Uterus (tissue), 4 donors: ENCODE measurements around the gene NT5C1A. TPM values are rescaled to one million over a fixed set of nuclear protein-coding genes. Genes with fewer than 3 reads are reported as not detected.

ENCODE experiments used
- DNase-seq, 2 donors: peaks; one replicate each; pipeline ENCODE4 v3.0.0-alpha.2; 2019 to 2020
- H3K27ac ChIP-seq, 2 donors: fragments of 200-600 bp; sonication (generic); 1 replicate in 1 of 2; 2 replicates in 1 of 2; pipeline ENCODE4 v1.5.1; 2016 to 2018
- H3K27me3 ChIP-seq, 2 donors: fragments of 200-600 bp; sonication (generic); one replicate each; pipeline ENCODE4 v1.5.1; 2018 to 2019; ENCODE audit warnings: control low read depth in 1 of 2
- H3K36me3 ChIP-seq, 2 donors: fragments of 200-600 bp; sonication (generic); one replicate each; pipeline ENCODE4 v1.5.1; 2019; ENCODE audit warnings: control low read depth in 1 of 2
- H3K4me1 ChIP-seq, 2 donors: fragments of 200-600 bp; sonication (generic); one replicate each; pipeline ENCODE4 v1.5.1; 2018 to 2019; ENCODE audit warnings: control low read depth in 1 of 2
- H3K4me3 ChIP-seq, 2 donors: fragments of 200-600 bp; sonication (generic); 1 replicate in 1 of 2; 2 replicates in 1 of 2; pipeline ENCODE4 v1.5.1; 2018 to 2019; ENCODE audit warnings: mild to moderate bottlenecking in 1 of 2
- H3K9me3 ChIP-seq, 2 donors: fragments of 200-600 bp; sonication (generic); one replicate each; pipeline ENCODE4 v1.5.1; 2019; ENCODE audit warnings: control low read depth in 1 of 2
- POLR2A ChIP-seq, 2 donors: fragments of 450-650 bp; IDR thresholded peaks; one replicate each; pipeline ENCODE4 v1.6.1; 2016; ENCODE audit warnings: antibody characterized with exemption in 2 of 2, mild to moderate bottlenecking in 1 of 2, moderate library complexity in 1 of 2
- intact Hi-C: fragments of 100-400 bp; cut with DNase I; formaldehyde crosslinking; loops from one replicate; pipeline ENCODE4 v1.15.1; 2023; ENCODE audit warnings: low total_unique reads
- total RNA-seq, 4 donors: library from RNA; depleted of rRNA in 3 of 4; stranded (reverse); fragments of >200 nt in 3 of 4; gene quantifications; one replicate each; pipeline versions ENCODE4 v1.1.0 to v1.2.4, GENCODE V29; 2014 to 2023
- TF ChIP-seq, protein P1 (sequence below), 4 experiments: fragments of 200-600 bp in 2 of 4; fragments of 450-650 bp in 2 of 4; sonication (generic) in 2 of 4; IDR thresholded peaks; one replicate each; pipeline ENCODE4 v1.5.1; 2016 to 2019; ENCODE audit warnings: antibody characterized with exemption in 4 of 4, mild to moderate bottlenecking in 2 of 4, moderate library complexity in 1 of 4
- donor health status: DM: yes; HTN: yes; CAD: no.

Gene NT5C1A
- total RNA-seq, 4 donors from 2014 or later, result 1.1 to 1.8 TPM; not detected in 2

DNA sequence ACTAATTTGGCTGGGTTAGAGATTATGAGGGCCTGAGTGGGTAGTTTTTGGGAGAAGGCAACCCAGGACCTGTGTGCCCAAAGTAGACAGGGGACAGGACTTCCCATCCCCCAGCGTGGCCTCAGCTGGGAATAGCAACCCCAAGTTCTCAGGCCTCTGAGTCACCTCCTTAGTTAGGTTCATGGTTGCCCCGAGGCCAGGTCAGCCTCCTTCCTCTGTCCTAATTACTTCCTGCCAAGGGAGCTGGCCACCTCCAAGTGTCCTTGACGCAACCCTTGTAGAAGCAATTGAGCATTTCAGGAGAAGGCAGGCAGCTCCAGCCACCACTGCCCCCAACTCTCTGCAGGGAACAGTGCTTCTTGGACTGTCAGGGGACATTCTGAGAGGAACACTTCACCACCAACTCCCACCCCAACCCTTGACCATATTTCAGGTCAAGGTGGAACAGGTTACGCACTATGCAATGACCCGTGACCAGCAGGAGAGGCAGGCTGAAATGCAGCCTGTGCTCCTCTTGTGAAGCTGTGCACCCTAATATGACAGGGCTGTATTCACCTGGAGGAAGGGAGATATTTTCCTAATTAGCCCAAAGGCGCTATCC, 5.1 kb upstream of the NT5C1A start:
- DNase-seq, result no peak
- Histone ChIP-seq H3K36me3 (no peaks in the 10 kb centered on the region), H3K9me3 (no peaks in the 10 kb centered on the region), H3K27ac (no peak overlapping the region), H3K4me3 (no peak overlapping the region), H3K4me1 (no peaks in the 10 kb centered on the region), H3K27me3 (no peaks in the 10 kb centered on the region)
- no peak for TF ChIP-seq POLR2A (IDR thresholded peaks at IDR 0.05)
- TF ChIP-seq, protein P1, sequence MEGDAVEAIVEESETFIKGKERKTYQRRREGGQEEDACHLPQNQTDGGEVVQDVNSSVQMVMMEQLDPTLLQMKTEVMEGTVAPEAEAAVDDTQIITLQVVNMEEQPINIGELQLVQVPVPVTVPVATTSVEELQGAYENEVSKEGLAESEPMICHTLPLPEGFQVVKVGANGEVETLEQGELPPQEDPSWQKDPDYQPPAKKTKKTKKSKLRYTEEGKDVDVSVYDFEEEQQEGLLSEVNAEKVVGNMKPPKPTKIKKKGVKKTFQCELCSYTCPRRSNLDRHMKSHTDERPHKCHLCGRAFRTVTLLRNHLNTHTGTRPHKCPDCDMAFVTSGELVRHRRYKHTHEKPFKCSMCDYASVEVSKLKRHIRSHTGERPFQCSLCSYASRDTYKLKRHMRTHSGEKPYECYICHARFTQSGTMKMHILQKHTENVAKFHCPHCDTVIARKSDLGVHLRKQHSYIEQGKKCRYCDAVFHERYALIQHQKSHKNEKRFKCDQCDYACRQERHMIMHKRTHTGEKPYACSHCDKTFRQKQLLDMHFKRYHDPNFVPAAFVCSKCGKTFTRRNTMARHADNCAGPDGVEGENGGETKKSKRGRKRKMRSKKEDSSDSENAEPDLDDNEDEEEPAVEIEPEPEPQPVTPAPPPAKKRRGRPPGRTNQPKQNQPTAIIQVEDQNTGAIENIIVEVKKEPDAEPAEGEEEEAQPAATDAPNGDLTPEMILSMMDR (IDR thresholded peaks at IDR 0.05), result no peak
- intact Hi-C loops, result no loop called here

DNA sequence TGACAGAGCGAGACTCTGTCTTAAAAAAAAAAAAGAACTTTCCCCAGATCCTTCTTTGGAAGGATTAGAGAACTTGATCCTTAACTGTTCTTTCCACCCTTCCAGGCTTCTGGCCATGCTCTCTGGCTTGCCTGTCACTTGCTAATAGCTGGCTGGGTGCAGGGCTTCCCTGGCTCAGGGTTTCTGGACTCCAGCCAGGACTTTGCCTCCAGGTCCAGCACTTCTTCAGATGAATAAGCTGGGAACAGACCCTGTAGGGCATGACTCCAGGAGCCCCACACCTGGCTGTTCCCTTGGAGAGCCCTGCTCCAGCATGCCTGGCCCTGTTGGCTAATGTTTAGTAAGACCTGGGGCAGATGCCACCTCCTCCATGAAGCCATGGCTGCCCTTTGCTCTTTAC, 3.3 kb upstream of the NT5C1A start:
- intact Hi-C loops, result no loop called here
- H3K36me3 ChIP-seq, result no peaks in the 10 kb centered on the region

DNA sequence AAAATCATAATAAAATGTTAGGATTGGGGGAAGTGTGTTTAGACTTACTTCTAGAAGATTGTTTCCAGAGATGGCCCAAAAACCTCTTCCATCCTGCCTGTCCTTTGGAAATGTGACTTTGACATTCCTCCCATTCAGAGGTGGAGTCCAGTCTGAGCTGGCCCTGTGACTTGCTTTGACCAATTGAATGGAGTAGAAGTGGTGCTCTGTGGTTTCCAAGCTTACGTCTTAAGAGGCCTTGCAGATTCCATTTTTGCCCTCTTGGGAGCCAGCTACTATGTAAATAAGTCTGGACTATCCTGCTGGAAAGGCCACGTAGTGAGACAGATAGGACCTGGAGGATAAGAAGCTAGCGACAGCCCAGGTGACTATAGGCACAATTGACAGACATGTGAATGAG, 1.3 kb upstream of the NT5C1A start:
- no peak overlapping the region for H3K4me3 ChIP-seq
- TF ChIP-seq, protein P1 (IDR thresholded peaks at IDR 0.05), result no peak

More for the DNA sequence above, 3.3 kb upstream of the NT5C1A start:
- TF ChIP-seq, protein P1 (IDR thresholded peaks at IDR 0.05), result no peak
- no peak for TF ChIP-seq POLR2A (IDR thresholded peaks at IDR 0.05)
- Histone ChIP-seq H3K27me3 (no peaks in the 10 kb centered on the region), H3K27ac (no peak overlapping the region), H3K4me3 (no peak overlapping the region), H3K9me3 (no peaks in the 10 kb centered on the region), H3K4me1 (no peaks in the 10 kb centered on the region)
- DNase-seq, result no peak

DNA sequence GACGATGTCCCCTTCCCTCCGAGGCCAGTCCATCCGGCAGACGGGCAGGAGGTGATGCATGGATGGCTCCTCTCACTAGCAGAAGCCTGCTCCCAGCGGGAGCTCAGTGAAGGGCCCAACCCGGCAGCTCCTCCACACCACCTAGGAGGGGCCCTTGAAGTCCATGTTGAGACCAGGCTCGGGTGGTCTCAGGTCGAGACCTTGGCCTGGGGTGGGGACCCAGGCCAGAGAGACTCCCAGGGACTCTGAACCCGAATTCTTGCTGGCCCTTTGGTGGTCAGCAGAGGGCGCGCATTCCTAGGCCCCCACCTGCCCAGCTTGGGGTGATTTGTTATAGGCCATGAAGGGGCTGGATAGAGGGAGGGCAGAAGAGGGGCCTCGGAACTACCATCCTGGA, 642 bp upstream of the NT5C1A start:
- peak overlapping the region in 1 of 2 donors; percentile 42 for H3K4me3 ChIP-seq
- H3K36me3 ChIP-seq, result no peaks in the 10 kb centered on the region
- H3K4me1 ChIP-seq, result no peaks in the 10 kb centered on the region
- TF ChIP-seq, protein P1 (IDR thresholded peaks at IDR 0.05), result peak in 1 of 4 experiments; percentile 9
- no peak for TF ChIP-seq POLR2A (IDR thresholded peaks at IDR 0.05)
- intact Hi-C loops, result no loop called here
- DNase-seq, result no peak
- no peak overlapping the region for H3K27ac ChIP-seq
- H3K27me3 ChIP-seq, result no peaks in the 10 kb centered on the region
- no peaks in the 10 kb centered on the region for H3K9me3 ChIP-seq

More for the DNA sequence above, 1.3 kb upstream of the NT5C1A start:
- Histone ChIP-seq H3K27me3 (no peaks in the 10 kb centered on the region), H3K4me1 (no peaks in the 10 kb centered on the region), H3K36me3 (no peaks in the 10 kb centered on the region), H3K9me3 (no peaks in the 10 kb centered on the region), H3K27ac (no peak overlapping the region)
- no peak for DNase-seq
- intact Hi-C loops, result no loop called here

DNA sequence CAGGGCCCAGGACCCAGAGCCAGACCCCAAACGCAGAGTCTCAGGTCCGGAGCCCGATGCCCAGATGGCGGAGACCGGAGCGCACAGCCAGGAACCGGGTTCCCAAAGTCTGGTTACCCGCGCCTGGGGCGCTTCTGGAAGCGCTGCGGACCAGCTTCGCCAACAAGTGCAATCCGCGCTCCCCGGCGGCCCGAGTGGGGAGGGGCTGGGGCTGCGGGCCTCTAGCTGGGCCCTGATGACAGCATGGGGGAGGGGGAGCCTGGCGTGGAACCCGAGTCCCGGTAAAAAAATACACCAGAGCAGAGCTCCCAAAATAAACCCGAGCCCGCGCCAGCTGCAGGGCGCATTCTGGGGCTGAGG, 494 bp downstream of the NT5C1A start:
- intact Hi-C loops, result no loop called here
- H3K27me3 ChIP-seq, result no peaks in the 10 kb centered on the region
- H3K9me3 ChIP-seq, result no peaks in the 10 kb centered on the region
- TF ChIP-seq POLR2A (IDR thresholded peaks at IDR 0.05), result no peak
- TF ChIP-seq, protein P1 (IDR thresholded peaks at IDR 0.05), result no peak
- H3K4me1 ChIP-seq, result no peaks in the 10 kb centered on the region
- peak overlapping the region; percentile 24 to 42 for H3K4me3 ChIP-seq
- DNase-seq, result peak in 1 of 2 donors; percentile 55
- no peak overlapping the region for H3K27ac ChIP-seq
- no peaks in the 10 kb centered on the region for H3K36me3 ChIP-seq
